IMR-90 (cell line): ENCODE measurements around the gene CRACR2B. TPM values are rescaled to one million over a fixed set of nuclear protein-coding genes. Genes with fewer than 3 reads are reported as not detected.
A peak's percentile ranks its signal among the peaks of the same experiment; 100 is the strongest.

Experiments used
- ATAC-seq: fragments of 200-7000 bp; cut with Tn5 transposase; 2 replicates; pipeline ENCODE4 v1.9.1; 2020; ENCODE audit warnings: low read depth, mild to moderate bottlenecking, moderate library complexity
- BruUV-seq: library from RNA; stranded (reverse); fragments of 400-500 nt; replicated peaks from 2 replicates; lab custom pipeline; 2021; lab: Mats Ljungman, UMichigan
- CTCF ChIA-PET: fragments of 300-600 bp; formaldehyde crosslinking; extraction: SDS; loops from one replicate; lab custom pipeline; 2021; ENCODE audit warnings: antibody characterized with exemption; lab: Yijun Ruan, JAX
- POLR2A ChIA-PET: fragments of 300-600 bp; sonication (Branson Sonifier 250); formaldehyde crosslinking; loops from one replicate; lab custom pipeline; 2022; ENCODE audit warnings: antibody characterized with exemption; ENCODE audit not compliant: unreplicated experiment; lab: Charles Lee
- DNase-seq: peaks from one replicate; pipeline ENCODE4 v3.0.0; 2013
- H2AFZ ChIP-seq: replicated peaks from 2 replicates; pipeline ENCODE3; 2013; ENCODE audit warnings: low read length, mild to moderate bottlenecking; ENCODE audit not compliant: poor library complexity
- H2AK5ac ChIP-seq: 2 replicates; pipeline ENCODE4 v1.6.1; 2013; ENCODE audit warnings: low read depth, low read length, inconsistent platforms
- H2AK9ac ChIP-seq: replicated peaks from 2 replicates; pipeline ENCODE3; 2013; ENCODE audit warnings: mild to moderate bottlenecking, low read depth, low read length, moderate library complexity; ENCODE audit not compliant: poor library complexity
- H2BK120ac ChIP-seq: 2 replicates; pipeline ENCODE4 v1.6.1; 2013; ENCODE audit warnings: low read depth, low read length, inconsistent platforms
- H2BK15ac ChIP-seq: 3 replicates; pipeline ENCODE4 v1.6.1; 2013; ENCODE audit warnings: low read depth, low read length, inconsistent platforms
- H2BK20ac ChIP-seq: 2 replicates; pipeline ENCODE4 v1.6.1; 2013; ENCODE audit warnings: low read depth, mild to moderate bottlenecking, inconsistent platforms, low read length, moderate library complexity
- H2BK5ac ChIP-seq: 2 replicates; pipeline ENCODE4 v1.6.1; 2013; ENCODE audit warnings: mild to moderate bottlenecking, low read depth, low read length, inconsistent platforms; ENCODE audit not compliant: poor library complexity, severe bottlenecking
- H3K14ac ChIP-seq: replicated peaks from 2 replicates; pipeline ENCODE4 v1.6.1; 2013; ENCODE audit warnings: low read depth, low read length, inconsistent platforms
- H3K18ac ChIP-seq: 2 replicates; pipeline ENCODE4 v1.6.1; 2013; ENCODE audit warnings: low read depth, low read length, control low read depth
- H3K23ac ChIP-seq: 2 replicates; pipeline ENCODE4 v1.6.1; 2013; ENCODE audit warnings: low read depth, low read length, inconsistent platforms
- H3K27ac ChIP-seq: 2 replicates; pipeline ENCODE4 v1.5.1; 2013; ENCODE audit warnings: mild to moderate bottlenecking, control low read depth, low read length; ENCODE audit not compliant: insufficient read depth
- H3K27me3 ChIP-seq: 2 replicates; pipeline ENCODE4 v1.6.1; 2013; ENCODE audit warnings: low read length; ENCODE audit not compliant: control insufficient read depth, insufficient read depth
- H3K36me3 ChIP-seq: 2 replicates; pipeline ENCODE4 v1.6.1; 2013; ENCODE audit warnings: low read length, mixed read lengths; ENCODE audit not compliant: control insufficient read depth, insufficient read depth
- H3K4ac ChIP-seq: 2 replicates; pipeline ENCODE4 v1.6.1; 2013; ENCODE audit warnings: low read depth, low read length, inconsistent platforms
- H3K4me1 ChIP-seq: 2 replicates; pipeline ENCODE4 v1.6.1; 2013; ENCODE audit warnings: low read length, mixed read lengths; ENCODE audit not compliant: control insufficient read depth, insufficient read depth
- H3K4me2 ChIP-seq: 2 replicates; pipeline ENCODE4 v1.6.1; 2013; ENCODE audit warnings: low read depth, mild to moderate bottlenecking, control low read depth, low read length, moderate library complexity
- H3K4me3 ChIP-seq: 2 replicates; pipeline ENCODE4 v1.5.1; 2013; ENCODE audit warnings: low read depth, mild to moderate bottlenecking, control low read depth, low read length, moderate library complexity; ENCODE audit not compliant: insufficient read depth
- H3K56ac ChIP-seq: 2 replicates; pipeline ENCODE4 v1.6.1; 2013; ENCODE audit warnings: low read length, inconsistent platforms; ENCODE audit not compliant: insufficient read depth; ENCODE audit errors: extremely low read depth
- H3K79me1 ChIP-seq, 2 experiments: 2 replicates each; pipeline ENCODE4 v1.6.1; 2013; ENCODE audit warnings: low read length in 2 of 2, inconsistent platforms in 1 of 2, low read depth in 1 of 2
- H3K9ac ChIP-seq: 2 replicates; pipeline ENCODE4 v1.6.1; 2013; ENCODE audit warnings: low read depth, low read length, control low read depth
- H3K9me1 ChIP-seq: 2 replicates; pipeline ENCODE4 v1.6.1; 2013; ENCODE audit warnings: low read length, inconsistent platforms; ENCODE audit not compliant: insufficient read depth
- H3K9me3 ChIP-seq: 2 replicates; pipeline ENCODE4 v1.6.1; 2013; ENCODE audit warnings: low read length; ENCODE audit not compliant: control insufficient read depth, insufficient read depth
- H4K20me1 ChIP-seq: 2 replicates; pipeline ENCODE4 v1.6.1; 2013; ENCODE audit warnings: low read length, inconsistent platforms; ENCODE audit not compliant: insufficient read depth
- H4K5ac ChIP-seq: 2 replicates; pipeline ENCODE4 v1.6.1; 2013; ENCODE audit warnings: mild to moderate bottlenecking, low read depth, low read length, control low read depth
- H4K8ac ChIP-seq, 2 experiments: 2 replicates each; pipeline ENCODE4 v1.6.1; 2013; ENCODE audit warnings: low read depth in 2 of 2, low read length in 2 of 2, control low read depth in 1 of 2, inconsistent platforms in 1 of 2
- H4K91ac ChIP-seq: 2 replicates; pipeline ENCODE4 v1.6.1; 2013; ENCODE audit warnings: low read depth, low read length, inconsistent platforms; ENCODE audit not compliant: insufficient read depth
- BHLHE40 ChIP-seq: fragments of 150-350 bp; IDR thresholded peaks from 2 replicates; pipeline ENCODE4 v1.6.1; 2016; ENCODE audit warnings: mild to moderate bottlenecking, low read depth, low read length
- CHD1 ChIP-seq: IDR thresholded peaks from 2 replicates; pipeline ENCODE4 v1.6.1; 2012; ENCODE audit warnings: low read depth, low read length, improper control_type of control experiment
- MAZ ChIP-seq: IDR thresholded peaks from 2 replicates; pipeline ENCODE4 v1.6.1; 2012; ENCODE audit warnings: low read depth, mild to moderate bottlenecking, low read length, improper control_type of control experiment, moderate library complexity, borderline replicate concordance
- MXI1 ChIP-seq: IDR thresholded peaks from 2 replicates; pipeline ENCODE4 v1.6.1; 2012; ENCODE audit warnings: low read depth, mild to moderate bottlenecking, low read length, moderate library complexity, borderline replicate concordance
- NFE2L2 ChIP-seq: fragments of 150-350 bp; IDR thresholded peaks from 2 replicates; pipeline ENCODE4 v1.6.1; 2016; ENCODE audit warnings: low read depth, mild to moderate bottlenecking, low read length
- POLR2A ChIP-seq: IDR thresholded peaks from 2 replicates; pipeline ENCODE4 v1.6.1; 2012; ENCODE audit warnings: mild to moderate bottlenecking, low read depth, low read length
- RCOR1 ChIP-seq: IDR thresholded peaks from 2 replicates; pipeline ENCODE4 v1.6.1; 2012; ENCODE audit warnings: mild to moderate bottlenecking, low read length, improper control_type of control experiment; ENCODE audit not compliant: insufficient replicate concordance
- RFX5 ChIP-seq: IDR thresholded peaks from 2 replicates; pipeline ENCODE4 v1.8.0; 2012; ENCODE audit warnings: low read depth, mild to moderate bottlenecking, low read length, moderate library complexity
- SMC3 ChIP-seq: fragments of 150-350 bp; IDR thresholded peaks from 2 replicates; pipeline ENCODE4 v1.6.1; 2016; ENCODE audit warnings: low read depth, mild to moderate bottlenecking, antibody characterized with exemption, low read length, moderate library complexity
- USF2 ChIP-seq: fragments of 150-350 bp; IDR thresholded peaks from 2 replicates; pipeline ENCODE4 v1.6.1; 2017; ENCODE audit warnings: mild to moderate bottlenecking, antibody characterized with exemption, low read length, low read depth
- WGBS, 2 experiments: methylation state at CpG; one replicate each; pipeline versions ENCODE4 v1.1.5 to v1.1.7; 2013; ENCODE audit warnings: missing lambda C conversion rate in 2 of 2; ENCODE audit not compliant: insufficient read length in 1 of 2; ENCODE audit errors: extremely low coverage in 2 of 2; 5-methylcytosine and 5-hydroxymethylcytosine counted together
- dilution Hi-C: fragments of 300-500 bp; cut with HindIII; formaldehyde crosslinking; loops from one replicate; pipeline ENCODE4 v1.14.3; 2018; ENCODE audit warnings: low sequenced_read_pairs; ENCODE audit not compliant: unreplicated experiment
- in situ Hi-C: fragments of 300-500 bp; cut with MboI; formaldehyde crosslinking; loops from 3 replicates; pipeline ENCODE4 v1.14.3; 2019; ENCODE audit warnings: low sequenced_read_pairs, inconsistent platforms, mixed read lengths
- intact Hi-C: fragments of 100-400 bp; cut with micrococcal nuclease; formaldehyde crosslinking; loops from 2 replicates; pipeline ENCODE4 v1.10.0; 2022
- polyA plus RNA-seq, 3 experiments: library from polyadenylated mRNA; depleted of rRNA; stranded (reverse); fragments of >200 nt; gene quantifications; 2 replicates each; pipeline ENCODE4 v1.2.3, GENCODE V29; 2012; ENCODE audit warnings: low replicate concordance in 1 of 3
- total RNA-seq: library from RNA; depleted of rRNA; stranded (reverse); fragments of >200 nt; gene quantifications from 2 replicates; pipeline ENCODE4 v1.2.3, GENCODE V29; 2012
- TF ChIP-seq, protein P1 (sequence below): fragments of 150-350 bp; IDR thresholded peaks from 2 replicates; pipeline ENCODE4 v1.6.1; 2016; ENCODE audit warnings: low read depth, mild to moderate bottlenecking, low read length, moderate library complexity, borderline replicate concordance
- TF ChIP-seq, protein P2 (sequence below): conservative IDR thresholded peaks from 2 replicates; pipeline ENCODE4 v1.5.1; 2012; ENCODE audit warnings: mild to moderate bottlenecking, low read depth, low read length, improper control_type of control experiment

Gene CRACR2B
- total and polyA plus RNA-seq, 2 of the 4 experiments (the other 2 are of a cell fraction): 0.54 to 2.5 TPM

- H3K36me3 ChIP-seq: peaks cover 36% of the 10 kb centered on the region
- H3K56ac ChIP-seq: peak overlapping the region; percentile 38
- peak overlapping the region; percentile 1; the same call in 1 of the 2 replicates for H4K5ac ChIP-seq
- no peak overlapping the region for H3K18ac ChIP-seq
- DNase-seq (peak; percentile 84), ATAC-seq (peak; percentile 56)
- CTCF ChIA-PET: interaction anchor here (0.6 to 2.7 kb wide), 2 partner anchors 14 to 37 kb away, joined by 3 to 10 read pairs; no protein-coding TSS in a partner anchor
- peaks cover 6% of the 10 kb centered on the region; the same call in 1 of the 2 replicates for H3K9me1 ChIP-seq
- peak overlapping the region; percentile 89 for H3K27ac ChIP-seq
- intact Hi-C loops (loop anchor here (1.0 kb wide), 1 partner anchor 12 kb away; the partner anchor contains the start of gene RPLP2), in situ Hi-C loops (no loop called here), dilution Hi-C loops (no loop called here)
- peak overlapping the region; percentile 63; the same call in 1 of the 2 replicates for H3K23ac ChIP-seq
- H3K4ac ChIP-seq: peak overlapping the region; percentile 85
- H4K8ac ChIP-seq: peak overlapping the region; percentile 35 to 71; a peak in 2 of 4 replicates
- POLR2A ChIA-PET: no interaction called here
- H3K4me2 ChIP-seq: peak overlapping the region; percentile 96
- peak overlapping the region; percentile 70 for H2BK5ac ChIP-seq
- peaks cover 10% of the 10 kb centered on the region for H3K4me1 ChIP-seq
- peaks cover 0 to 30% of the 10 kb centered on the region in 2 experiments; a peak in 3 of 4 replicates for H3K79me1 ChIP-seq
- 0% methylated on average over 25 of the region's 57 CpGs; no CpG with 5 or more reads in 1 of the 2 experiments for WGBS, 2 experiments
- BruUV-seq: no TSS peak
- H2BK20ac ChIP-seq: no peak overlapping the region
- H2AFZ ChIP-seq: peak overlapping the region; percentile 93
- peak overlapping the region; percentile 87; the same call in 1 of the 2 replicates for H3K14ac ChIP-seq
- H3K27me3 ChIP-seq: no peaks in the 10 kb centered on the region
- peak overlapping the region; percentile 95 for H2AK9ac ChIP-seq
- H3K9me3 ChIP-seq: no peaks in the 10 kb centered on the region
- peak overlapping the region; percentile 43; the same call in 1 of the 3 replicates for H2BK15ac ChIP-seq
- peak overlapping the region; percentile 84 for H3K9ac ChIP-seq
- peaks cover 18% of the 10 kb centered on the region for H4K20me1 ChIP-seq
- H2AK5ac ChIP-seq: peak overlapping the region; percentile 90; the same call in 1 of the 2 replicates
- H4K91ac ChIP-seq: peak overlapping the region; percentile 87
- H3K4me3 ChIP-seq: peak overlapping the region; percentile 61
- H2BK120ac ChIP-seq: 0 out of 2 replicates have a peak overlapping the region, but pooled peaks have one; percentile 20
- TF ChIP-seq RCOR1 (no peak), SMC3 (no peak), MXI1 (peak; percentile 94; the same call in 1 of the 2 replicates), CHD1 (no peak), POLR2A (no peak; the same call in 1 of the 2 replicates), RFX5 (no peak), BHLHE40 (no peak), MAZ (peak; percentile 82), USF2 (peak; percentile 41; the same call in 1 of the 2 replicates), NFE2L2 (no peak)
- TF ChIP-seq, protein P1, sequence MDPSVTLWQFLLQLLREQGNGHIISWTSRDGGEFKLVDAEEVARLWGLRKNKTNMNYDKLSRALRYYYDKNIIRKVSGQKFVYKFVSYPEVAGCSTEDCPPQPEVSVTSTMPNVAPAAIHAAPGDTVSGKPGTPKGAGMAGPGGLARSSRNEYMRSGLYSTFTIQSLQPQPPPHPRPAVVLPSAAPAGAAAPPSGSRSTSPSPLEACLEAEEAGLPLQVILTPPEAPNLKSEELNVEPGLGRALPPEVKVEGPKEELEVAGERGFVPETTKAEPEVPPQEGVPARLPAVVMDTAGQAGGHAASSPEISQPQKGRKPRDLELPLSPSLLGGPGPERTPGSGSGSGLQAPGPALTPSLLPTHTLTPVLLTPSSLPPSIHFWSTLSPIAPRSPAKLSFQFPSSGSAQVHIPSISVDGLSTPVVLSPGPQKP: no peak
- TF ChIP-seq, protein P2, sequence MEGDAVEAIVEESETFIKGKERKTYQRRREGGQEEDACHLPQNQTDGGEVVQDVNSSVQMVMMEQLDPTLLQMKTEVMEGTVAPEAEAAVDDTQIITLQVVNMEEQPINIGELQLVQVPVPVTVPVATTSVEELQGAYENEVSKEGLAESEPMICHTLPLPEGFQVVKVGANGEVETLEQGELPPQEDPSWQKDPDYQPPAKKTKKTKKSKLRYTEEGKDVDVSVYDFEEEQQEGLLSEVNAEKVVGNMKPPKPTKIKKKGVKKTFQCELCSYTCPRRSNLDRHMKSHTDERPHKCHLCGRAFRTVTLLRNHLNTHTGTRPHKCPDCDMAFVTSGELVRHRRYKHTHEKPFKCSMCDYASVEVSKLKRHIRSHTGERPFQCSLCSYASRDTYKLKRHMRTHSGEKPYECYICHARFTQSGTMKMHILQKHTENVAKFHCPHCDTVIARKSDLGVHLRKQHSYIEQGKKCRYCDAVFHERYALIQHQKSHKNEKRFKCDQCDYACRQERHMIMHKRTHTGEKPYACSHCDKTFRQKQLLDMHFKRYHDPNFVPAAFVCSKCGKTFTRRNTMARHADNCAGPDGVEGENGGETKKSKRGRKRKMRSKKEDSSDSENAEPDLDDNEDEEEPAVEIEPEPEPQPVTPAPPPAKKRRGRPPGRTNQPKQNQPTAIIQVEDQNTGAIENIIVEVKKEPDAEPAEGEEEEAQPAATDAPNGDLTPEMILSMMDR: no peak
Measured at GRCh38 chr11:797296-798092, 30.2 kb upstream of the CRACR2B start.
